ENCODE results near the gene POLR2L.

Gene POLR2L

DNA sequence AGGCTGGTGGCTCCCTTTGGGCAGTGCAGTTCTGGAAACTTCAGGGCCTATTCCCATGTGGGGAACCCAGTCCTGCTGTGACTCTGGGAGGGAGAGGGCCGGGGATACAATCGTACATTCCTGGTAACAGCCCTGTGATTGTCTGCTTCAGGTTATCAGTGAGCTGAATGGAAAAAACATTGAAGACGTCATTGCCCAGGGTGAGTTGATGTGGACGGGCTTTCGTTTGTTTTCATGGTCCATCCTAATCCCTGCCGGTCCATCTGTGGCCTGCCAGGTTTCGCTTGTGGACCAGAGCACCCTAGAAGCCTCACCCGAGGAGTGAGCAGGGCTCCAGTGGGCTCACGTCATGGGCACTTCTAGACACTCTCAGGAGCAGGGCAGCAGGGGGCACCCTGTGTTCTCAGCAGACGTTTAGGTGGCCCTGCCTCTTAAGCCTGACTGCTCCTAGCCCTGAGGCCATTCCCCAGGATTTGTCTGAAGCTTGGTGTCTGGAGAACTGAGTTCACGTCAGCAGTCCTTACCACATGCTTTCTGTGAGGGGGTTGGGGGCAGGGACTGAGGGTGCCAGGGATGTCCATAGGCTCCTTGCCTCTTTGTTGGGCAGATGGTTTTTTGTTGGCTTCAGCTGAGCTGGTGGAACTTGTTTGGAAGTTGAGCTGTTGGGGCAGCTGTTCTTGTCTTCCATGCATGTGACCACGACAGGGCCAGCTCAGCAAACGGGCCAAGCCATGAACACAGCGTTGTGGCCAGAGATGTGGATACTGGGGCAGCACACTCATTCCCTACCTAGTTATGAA is 30.7 kb downstream of the POLR2L start:
- DNase-seq (ENCODE audit: low spot score): no peak
- no peak for TF ChIP-seq CTCF (IDR thresholded peaks at IDR 0.05; ENCODE audit: extremely low read depth, missing control alignments)

DNA sequence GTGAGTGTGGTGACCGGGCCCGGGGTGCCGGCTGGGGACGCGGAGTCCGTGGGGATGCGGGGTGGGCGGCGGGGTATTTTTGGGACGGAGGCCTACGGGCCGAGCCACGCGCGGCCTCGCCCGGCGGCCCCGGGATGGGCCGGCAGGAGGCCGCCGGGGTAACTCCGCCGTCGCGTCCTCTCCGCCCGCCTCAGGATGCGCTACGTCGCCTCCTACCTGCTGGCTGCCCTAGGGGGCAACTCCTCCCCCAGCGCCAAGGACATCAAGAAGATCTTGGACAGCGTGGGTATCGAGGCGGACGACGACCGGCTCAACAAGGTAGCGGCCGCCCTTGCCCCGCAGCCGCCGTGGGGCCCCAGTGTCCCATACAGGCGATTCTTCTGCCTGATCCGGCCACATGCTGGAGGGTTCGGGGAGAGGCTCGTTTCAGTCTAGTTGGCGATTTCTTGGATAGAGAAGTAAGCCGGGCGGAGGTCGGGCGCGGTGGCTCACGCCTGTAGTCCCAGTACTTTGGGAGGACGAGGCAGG is 32.2 kb downstream of the POLR2L start:
- no peak for DNase-seq (ENCODE audit: low spot score)
- no peak for TF ChIP-seq CTCF (IDR thresholded peaks at IDR 0.05; ENCODE audit: extremely low read depth, missing control alignments)

DNA sequence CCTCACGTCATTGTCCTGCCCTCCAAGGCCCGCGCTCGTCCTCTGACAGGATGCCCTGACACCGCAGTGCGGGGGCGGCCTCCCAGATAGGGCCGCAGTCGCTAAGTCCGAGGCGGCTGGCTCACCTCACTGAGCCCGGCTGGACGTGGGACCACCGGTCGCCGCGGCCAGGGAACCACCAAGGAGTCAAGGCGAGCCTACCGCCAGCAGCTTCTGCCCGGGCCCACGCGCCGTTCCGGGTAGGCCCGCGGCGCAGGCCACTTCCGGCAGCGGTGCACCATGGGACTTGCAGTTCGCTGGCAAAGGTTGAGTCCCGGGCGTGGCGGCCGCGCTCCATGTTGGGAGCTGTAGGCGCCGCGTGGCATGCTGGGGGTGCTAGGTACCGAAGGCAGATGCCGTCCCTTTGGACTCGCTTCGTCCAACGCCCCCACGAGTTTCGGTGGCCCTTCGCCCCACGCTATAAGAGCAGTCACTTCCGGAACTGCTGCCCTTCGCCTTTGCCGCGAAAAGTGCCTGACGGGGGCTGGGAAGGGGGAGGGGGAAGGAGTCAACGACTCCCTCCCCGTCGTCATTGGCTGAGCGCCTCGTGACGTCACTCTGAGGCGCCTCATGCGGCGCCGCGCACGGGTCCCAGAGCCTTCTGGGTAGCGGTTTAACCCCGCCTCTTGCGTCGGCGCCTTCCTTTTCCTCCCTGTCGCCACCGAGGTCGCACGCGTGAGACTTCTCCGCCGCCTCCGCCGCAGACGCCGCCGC is 32.9 kb downstream of the POLR2L start, which contains the start of gene RPLP2:
TSS of gene RPLP2 (plus strand) at position 681 of the 753 bp plus-strand sequence. CDS start 268 bp downstream, outside the sequence.
- peak; percentile 99 for DNase-seq (ENCODE audit: low spot score)
- TF ChIP-seq CTCF (IDR thresholded peaks at IDR 0.05; ENCODE audit: extremely low read depth, missing control alignments): no peak

DNA sequence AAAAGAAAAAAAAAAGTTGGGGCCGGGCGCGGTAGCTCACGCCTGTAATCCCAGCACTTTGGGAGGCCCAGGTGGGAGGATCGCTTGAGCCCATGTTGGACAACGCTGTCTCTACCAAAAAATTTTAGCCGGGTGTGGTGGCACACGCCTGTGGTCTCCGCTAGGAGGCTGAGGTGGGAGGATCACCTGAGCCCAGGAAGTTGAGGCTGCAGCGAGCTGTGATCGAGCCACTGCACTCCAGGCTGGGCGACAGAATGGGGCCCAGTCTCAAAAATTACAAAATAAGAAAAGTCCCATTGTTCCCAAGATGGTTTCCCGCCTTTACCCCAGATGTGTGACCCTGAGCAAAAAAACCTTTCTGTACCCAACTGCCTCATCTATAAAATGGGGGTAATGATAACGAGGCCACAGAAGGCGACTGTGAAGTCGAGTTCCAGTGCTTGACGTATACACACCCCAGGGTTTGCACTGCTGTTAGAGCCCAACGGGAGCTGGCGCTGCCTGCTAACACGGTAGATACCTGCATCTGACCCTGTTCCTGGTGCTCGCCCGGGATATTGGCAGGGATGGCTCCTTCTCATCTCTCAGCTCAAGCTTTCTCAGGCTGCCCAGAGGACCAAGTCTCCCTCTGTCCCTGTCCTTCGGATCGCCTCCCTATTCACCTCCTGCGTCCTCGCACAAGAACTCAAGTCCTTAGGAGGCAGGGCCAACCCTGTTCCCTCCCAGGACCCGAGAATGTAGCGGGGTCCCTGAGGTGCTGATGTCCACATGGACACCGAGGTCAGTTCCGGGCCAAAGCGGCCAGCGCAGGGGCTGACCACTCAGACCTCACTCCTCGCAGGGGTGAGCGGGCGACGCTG is 33.7 kb downstream of the POLR2L start:
- no peak for TF ChIP-seq CTCF (IDR thresholded peaks at IDR 0.05; ENCODE audit: extremely low read depth, missing control alignments)
- no peak for DNase-seq (ENCODE audit: low spot score)

DNA sequence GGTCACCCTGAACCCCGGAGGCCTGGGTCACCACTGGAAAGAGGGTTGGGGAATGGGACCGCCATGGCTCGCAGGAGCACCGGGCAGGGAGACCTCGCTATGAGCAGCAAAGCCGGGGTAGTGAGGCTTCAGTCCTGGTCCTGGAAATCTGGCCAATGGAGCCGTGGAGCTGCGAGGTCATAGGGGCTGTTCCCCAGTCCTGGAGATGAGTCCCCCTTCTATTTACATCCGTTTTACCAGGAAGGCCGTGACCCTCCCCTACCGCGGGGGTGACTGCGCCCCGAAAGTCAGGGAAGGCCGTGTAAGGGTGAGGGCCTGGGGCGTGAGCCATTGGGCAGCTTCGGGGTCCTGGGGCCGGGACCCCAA is 37.7 kb downstream of the POLR2L start:
- DNase-seq (ENCODE audit: low spot score): no peak

More for the DNA sequence above, 37.7 kb downstream of the POLR2L start:
- TF ChIP-seq CTCF (IDR thresholded peaks at IDR 0.05; ENCODE audit: extremely low read depth, missing control alignments): no peak
